ENCODE measurements around the gene HS6ST2.

GRCh38 chrX:132668178-132668577, 290.3 kb downstream of the HS6ST2 start:
- TF ChIP-seq CTCF (conservative IDR thresholded peaks at IDR 0.05; ENCODE audit: low read length) (no peak), EZH2phosphoT487 (IDR thresholded peaks at IDR 0.05; ENCODE audit: borderline replicate concordance, low read depth, low read length) (no peak)
